Gastroesophageal sphincter (tissue), 4 donors: ENCODE results near the gene ANGPT4. TPM values are rescaled to one million over a fixed set of nuclear protein-coding genes. Genes with fewer than 3 reads are reported as not detected.

Source experiments
- ATAC-seq: fragments of 150-250 bp; one replicate; pipeline ENCODE4 v1.9.1; 2016; ENCODE audit warnings: mild to moderate bottlenecking, moderate library complexity
- H3K27ac ChIP-seq, 4 donors: fragments of 200-600 bp; sonication (generic) in 3 of 4; 1 replicate in 3 of 4; 2 replicates in 1 of 4; pipeline ENCODE4 v1.5.1; 2016 to 2019
- H3K27me3 ChIP-seq: fragments of 200-600 bp; sonication (generic); one replicate; pipeline ENCODE4 v1.5.1; 2019
- H3K36me3 ChIP-seq, 2 donors: fragments of 200-600 bp; sonication (generic); one replicate each; pipeline ENCODE4 v1.5.1; 2019; ENCODE audit warnings: control low read depth in 1 of 2
- H3K4me1 ChIP-seq, 3 donors: fragments of 200-600 bp; sonication (generic); 1 replicate in 2 of 3; 2 replicates in 1 of 3; pipeline ENCODE4 v1.5.1; 2016 to 2019; ENCODE audit warnings: control low read depth in 2 of 3
- H3K4me3 ChIP-seq, 2 donors: fragments of 200-600 bp; sonication (generic); one replicate each; pipeline ENCODE4 v1.5.1; 2019; ENCODE audit warnings: mild to moderate bottlenecking in 1 of 2, moderate library complexity in 1 of 2
- H3K9me3 ChIP-seq, 3 donors: fragments of 200-600 bp; sonication (generic); one replicate each; pipeline ENCODE4 v1.5.1; 2017 to 2019; ENCODE audit warnings: control low read depth in 2 of 3
- CTCF ChIP-seq, 4 experiments: fragments of 200-600 bp in 2 of 4; fragments of 450-650 bp in 2 of 4; sonication (generic) in 1 of 4; IDR thresholded peaks; one replicate each; pipeline ENCODE4 v1.5.1; 2017 to 2019; ENCODE audit warnings: antibody characterized with exemption in 4 of 4, mild to moderate bottlenecking in 2 of 4, moderate library complexity in 2 of 4
- EP300 ChIP-seq: sonication (generic); formaldehyde crosslinking; IDR thresholded peaks from one replicate; pipeline ENCODE4 v1.6.1; 2017; ENCODE audit warnings: antibody characterized with exemption, mild to moderate bottlenecking
- POLR2A ChIP-seq, 2 donors: fragments of 450-650 bp; IDR thresholded peaks; one replicate each; pipeline ENCODE4 v1.6.1; 2017; ENCODE audit warnings: antibody characterized with exemption in 2 of 2, mild to moderate bottlenecking in 2 of 2, moderate library complexity in 1 of 2
- POLR2AphosphoS5 ChIP-seq: sonication (generic); formaldehyde crosslinking; IDR thresholded peaks from one replicate; pipeline ENCODE4 v1.6.1; 2017; ENCODE audit warnings: antibody characterized with exemption
- WGBS, 2 donors: methylation state at CpG; one replicate each; pipeline ENCODE4 v1.1.5; 2018; ENCODE audit warnings: low coverage in 1 of 2; 5-methylcytosine and 5-hydroxymethylcytosine counted together
- total RNA-seq, 4 donors: library from RNA; depleted of rRNA; stranded (reverse); fragments of >200 nt; gene quantifications; one replicate each; pipeline ENCODE4 v1.1.0, GENCODE V29; 2016

Gene ANGPT4
- total RNA-seq, 4 donors from 2014 or later: 0.13 to 0.58 (median 0.15) TPM; not detected in 1

- ATAC-seq: no peak
- no peak for TF ChIP-seq POLR2AphosphoS5
- no peak for TF ChIP-seq CTCF (IDR thresholded peaks at IDR 0.05)
- TF ChIP-seq POLR2A (IDR thresholded peaks at IDR 0.05): no peak
- no peak for TF ChIP-seq EP300
- no peak overlapping the region for H3K4me3 ChIP-seq
- no peak overlapping the region for H3K27ac ChIP-seq
- H3K9me3 ChIP-seq: peaks cover 0 to 16% (median 0%) of the 10 kb centered on the region in 3 donors
- no peaks in the 10 kb centered on the region for H3K4me1 ChIP-seq
- peaks cover 10% of the 10 kb centered on the region for H3K27me3 ChIP-seq
- H3K36me3 ChIP-seq: no peaks in the 10 kb centered on the region
- WGBS, 2 donors: 18 to 47% methylated on average over 1 of the region's 1 CpG
These were observed 15.3 kb upstream of the ANGPT4 start for GRCh38 chr20:931401-931800.

GRCh38 chr20:926670-927069 is 10.5 kb upstream of the ANGPT4 start:
- Histone ChIP-seq H3K27me3 (peaks cover 21% of the 10 kb centered on the region), H3K4me1 (no peaks in the 10 kb centered on the region), H3K9me3 (no peaks in the 10 kb centered on the region), H3K36me3 (no peaks in the 10 kb centered on the region), H3K4me3 (no peak overlapping the region), H3K27ac (no peak overlapping the region)
- no peak for ATAC-seq
- TF ChIP-seq EP300 (no peak), POLR2AphosphoS5 (no peak), POLR2A (IDR thresholded peaks at IDR 0.05) (no peak), CTCF (IDR thresholded peaks at IDR 0.05) (no peak)
- 37 to 66% methylated on average over 2 to 6 of the region's 6 CpGs for WGBS, 2 donors

GRCh38 chr20:925516-925915 is 9.4 kb upstream of the ANGPT4 start:
- Histone ChIP-seq H3K27me3 (peaks cover 29% of the 10 kb centered on the region), H3K9me3 (no peaks in the 10 kb centered on the region), H3K27ac (no peak overlapping the region), H3K36me3 (no peaks in the 10 kb centered on the region), H3K4me3 (no peak overlapping the region), H3K4me1 (no peaks in the 10 kb centered on the region)
- 95 to 100% methylated on average over 2 to 6 of the region's 9 CpGs for WGBS, 2 donors
- TF ChIP-seq POLR2A (IDR thresholded peaks at IDR 0.05): no peak
- no peak for TF ChIP-seq POLR2AphosphoS5
- no peak for TF ChIP-seq CTCF (IDR thresholded peaks at IDR 0.05)
- TF ChIP-seq EP300: no peak
- no peak for ATAC-seq

GRCh38 chr20:924639-925038 is 8.5 kb upstream of the ANGPT4 start:
- Histone ChIP-seq H3K27ac (no peak overlapping the region), H3K27me3 (peaks cover 35% of the 10 kb centered on the region), H3K9me3 (no peaks in the 10 kb centered on the region), H3K4me1 (no peaks in the 10 kb centered on the region), H3K36me3 (no peaks in the 10 kb centered on the region), H3K4me3 (no peak overlapping the region)
- TF ChIP-seq EP300: no peak
- TF ChIP-seq POLR2AphosphoS5: no peak
- TF ChIP-seq CTCF (IDR thresholded peaks at IDR 0.05): no peak
- TF ChIP-seq POLR2A (IDR thresholded peaks at IDR 0.05): no peak
- ATAC-seq: no peak

- no peak for ATAC-seq
- peaks cover 35% of the 10 kb centered on the region for H3K27me3 ChIP-seq
- H3K36me3 ChIP-seq: no peaks in the 10 kb centered on the region
These were observed 6.6 kb upstream of the ANGPT4 start for GRCh38 chr20:922781-923180.

More at GRCh38 chr20:922781-923180, 6.6 kb upstream of the ANGPT4 start:
- no peaks in the 10 kb centered on the region for H3K4me1 ChIP-seq
- no peaks in the 10 kb centered on the region for H3K9me3 ChIP-seq
- H3K4me3 ChIP-seq: no peak overlapping the region
- TF ChIP-seq EP300 (no peak), CTCF (IDR thresholded peaks at IDR 0.05) (no peak), POLR2A (IDR thresholded peaks at IDR 0.05) (no peak), POLR2AphosphoS5 (no peak)
- WGBS, 2 donors: 14 to 39% methylated on average over 1 to 2 of the region's 4 CpGs
- H3K27ac ChIP-seq: no peak overlapping the region
